OCI-M2 (cell line): ENCODE data around the gene PLCL1.

Source experiments
- DNase-seq: peaks from one replicate; lab custom pipeline; 2025; ENCODE audit not compliant: unreplicated experiment; lab: John Stamatoyannopoulos, UW

Gene PLCL1

DNA sequence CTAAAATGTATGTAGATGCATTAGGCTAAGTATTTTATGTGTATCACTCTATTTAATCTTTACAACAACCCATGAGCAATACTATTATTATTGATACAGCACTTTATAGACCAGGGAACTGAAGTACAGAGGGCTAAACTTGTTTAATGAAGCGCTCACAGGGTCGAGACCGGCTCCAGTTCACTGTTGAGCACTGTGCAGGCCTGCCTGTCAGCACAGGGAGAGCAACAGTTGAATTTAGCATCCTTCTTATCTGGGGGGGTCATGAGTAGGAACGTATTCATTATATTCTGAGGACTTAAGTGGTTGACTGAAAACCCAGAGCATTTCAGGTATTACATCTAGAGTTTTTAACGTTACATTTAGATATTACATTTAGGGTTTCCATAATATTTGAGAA, 120.1 kb downstream of the PLCL1 start:
- no peak for DNase-seq

DNA sequence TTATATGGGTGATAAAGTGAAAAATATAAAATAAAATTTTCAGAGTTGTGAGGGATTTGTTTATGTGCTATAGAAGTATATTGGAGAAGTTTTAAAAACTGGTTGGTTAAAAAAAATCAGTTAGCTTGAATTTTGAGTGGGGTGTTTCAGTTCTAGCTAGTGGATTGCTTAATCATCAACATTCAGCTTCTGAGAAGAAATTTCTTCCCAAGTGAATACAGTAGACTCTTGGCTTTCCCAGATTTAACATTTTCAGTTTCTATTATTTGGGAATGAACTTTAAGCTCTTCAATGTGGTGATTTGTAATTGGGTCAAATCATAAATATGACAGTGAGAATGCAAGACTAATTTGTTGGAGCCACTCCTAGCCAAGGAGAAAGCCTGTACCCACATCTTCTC, 120.8 kb downstream of the PLCL1 start:
- no peak for DNase-seq

DNA sequence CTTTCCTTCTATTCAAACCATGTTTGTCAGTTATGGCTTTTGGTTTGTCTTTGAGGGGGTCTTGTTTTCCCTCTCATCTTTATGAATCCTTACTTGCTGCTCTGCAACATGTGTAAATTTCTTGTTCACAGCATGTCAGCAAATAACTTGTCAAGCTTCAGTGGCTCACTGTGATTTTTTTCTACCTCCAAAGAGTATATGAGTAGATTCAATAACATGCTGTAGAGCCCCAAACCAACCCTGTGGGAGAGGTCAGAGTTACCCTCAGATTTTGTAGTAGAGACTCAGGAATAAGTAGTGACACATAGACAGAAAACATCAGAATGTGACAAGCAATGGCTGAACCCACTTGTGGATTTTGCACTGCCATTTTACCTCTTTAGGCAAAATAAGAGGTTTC, 121.6 kb downstream of the PLCL1 start:
- DNase-seq = no peak

GRCh38 chr2:197926673-197927072, 122.3 kb downstream of the PLCL1 start:
- no peak for DNase-seq

- DNase-seq = no peak
These were observed 123.6 kb downstream of the PLCL1 start for GRCh38 chr2:197927994-197928393.

DNA sequence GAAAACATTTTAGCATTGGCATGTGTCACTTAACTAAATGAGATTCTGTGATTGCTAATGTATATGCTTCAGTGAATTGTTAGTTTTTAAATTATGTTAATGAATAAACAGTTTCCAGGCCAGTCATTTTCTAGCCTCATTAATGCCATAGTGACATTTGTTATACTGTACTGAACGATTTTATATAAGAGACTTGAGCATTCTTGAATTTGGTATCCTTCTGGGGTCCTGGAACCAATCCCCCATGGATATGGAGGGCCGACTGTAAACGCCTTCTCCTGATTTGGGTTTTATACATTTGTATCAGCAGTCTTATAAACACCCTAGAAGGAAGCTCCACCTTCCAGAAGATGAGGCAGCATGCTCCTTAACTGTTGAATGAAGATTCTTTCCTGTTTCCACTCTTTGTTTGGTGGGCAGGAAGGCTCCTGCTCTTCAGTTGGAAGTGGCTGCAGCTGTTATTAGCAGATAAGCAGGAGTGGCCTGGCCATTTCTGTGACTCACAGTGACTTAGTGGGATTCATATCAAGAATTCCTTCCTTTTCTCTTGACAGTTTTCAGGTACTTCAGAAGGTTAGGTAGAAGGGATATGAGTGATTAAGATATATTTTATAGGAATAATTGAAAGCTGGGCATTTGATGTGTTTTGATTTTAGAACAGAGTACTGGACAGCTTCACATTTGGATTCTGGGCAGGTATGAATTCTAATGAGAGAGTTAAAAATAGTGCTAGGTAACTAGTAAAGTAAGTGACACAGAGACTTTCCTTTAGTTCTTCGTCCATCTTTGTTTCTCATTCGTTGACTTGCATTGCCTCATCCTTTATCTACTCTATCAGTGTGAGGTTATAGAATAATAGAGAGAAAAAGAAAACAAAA, 124.9 kb downstream of the PLCL1 start:
- peak; percentile 59 for DNase-seq

- no peak for DNase-seq
These were observed 125.5 kb downstream of the PLCL1 start for GRCh38 chr2:197929886-197930227.

DNA sequence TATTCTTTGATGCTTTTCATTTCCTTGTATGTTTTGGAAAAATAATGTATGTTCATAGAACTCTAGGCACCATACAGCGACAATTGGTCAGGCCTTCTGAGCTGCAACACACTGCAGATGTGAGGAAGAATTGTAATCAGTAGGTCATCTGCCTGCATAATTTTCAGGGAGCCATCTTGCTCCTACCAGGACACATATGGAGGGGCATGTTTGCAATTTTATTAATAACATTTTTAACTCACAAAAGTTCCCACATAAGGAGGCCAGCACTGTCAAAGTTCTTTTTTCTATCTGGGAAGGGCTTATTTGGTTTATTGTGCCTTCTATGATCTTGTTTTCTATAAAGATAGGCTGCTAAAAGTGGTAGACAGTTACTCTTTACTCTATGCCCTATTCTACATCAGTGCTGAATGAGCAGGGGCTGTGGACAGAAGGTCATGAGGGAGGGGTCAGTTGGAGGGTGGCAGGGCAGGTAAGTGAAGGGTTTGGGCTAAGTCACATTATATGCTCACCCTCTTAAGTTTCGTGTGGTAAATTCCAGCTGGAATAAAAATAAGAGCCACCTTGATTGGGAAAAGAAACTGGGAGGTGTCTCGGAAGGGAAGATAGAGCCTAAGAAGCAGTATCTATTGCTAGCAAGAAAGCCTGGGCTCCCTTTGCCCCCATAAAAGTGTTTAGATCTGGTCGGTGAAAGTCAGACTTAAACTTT, 126.3 kb downstream of the PLCL1 start:
- DNase-seq = no peak

- DNase-seq = no peak
These were observed 127.4 kb downstream of the PLCL1 start for GRCh38 chr2:197931661-197932312.

- DNase-seq = no peak
These were observed 128.0 kb downstream of the PLCL1 start for GRCh38 chr2:197932374-197932773.

DNA sequence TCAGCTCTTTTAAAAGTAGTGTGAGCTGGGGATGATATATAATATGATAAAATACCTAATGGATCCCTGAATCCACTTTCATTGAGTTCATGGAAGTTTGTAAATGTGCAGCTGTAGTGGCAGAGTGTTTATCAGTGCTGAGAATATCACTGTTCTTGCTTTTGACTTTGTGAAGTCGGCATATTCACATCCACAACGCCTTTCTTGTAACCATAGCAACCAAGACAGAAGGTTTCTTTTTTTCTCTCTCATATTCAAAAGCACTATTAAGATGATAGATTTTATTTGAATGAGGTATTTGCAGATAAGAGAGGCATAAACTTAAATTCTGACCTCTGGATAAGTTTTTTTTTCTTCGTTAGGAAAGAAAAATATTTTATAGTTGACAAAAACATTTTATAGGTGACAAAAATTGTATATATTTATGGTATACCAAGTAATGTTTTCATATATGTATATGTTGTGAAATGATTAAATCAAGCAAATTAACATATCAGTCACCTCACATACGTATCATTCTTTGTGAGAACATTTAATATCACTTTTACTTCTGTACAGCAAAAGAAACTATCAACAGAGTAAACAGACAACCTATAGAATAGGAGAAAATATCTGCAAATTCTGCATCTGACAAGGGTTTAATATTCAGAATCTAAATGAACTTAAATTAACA, 130.0 kb downstream of the PLCL1 start:
- no peak for DNase-seq

GRCh38 chr2:197934934-197935289, 130.5 kb downstream of the PLCL1 start:
- DNase-seq = no peak

- DNase-seq = no peak
These were observed 133.4 kb downstream of the PLCL1 start for GRCh38 chr2:197937814-197938213.

DNA sequence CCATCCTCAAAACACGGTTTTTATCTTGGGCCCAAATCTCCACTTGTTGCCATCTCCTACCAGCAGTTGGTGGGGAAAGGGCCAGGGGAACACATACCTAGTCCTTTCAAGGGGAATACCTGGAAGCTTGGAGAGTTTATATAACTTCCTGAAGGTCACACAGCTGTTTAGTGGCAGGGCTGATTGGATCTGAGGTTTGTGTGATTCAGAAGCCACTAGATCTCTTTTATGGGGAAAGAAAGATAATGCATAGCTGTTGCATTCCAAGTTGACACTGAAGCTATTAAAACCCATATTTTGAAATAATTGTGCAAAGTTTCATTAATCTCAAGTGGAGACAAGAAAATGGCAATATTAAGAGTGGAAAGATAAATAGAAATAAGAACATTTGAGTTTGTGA, 134.2 kb downstream of the PLCL1 start:
- DNase-seq = no peak

GRCh38 chr2:197939787-197940186, 135.4 kb downstream of the PLCL1 start:
- no peak for DNase-seq

GRCh38 chr2:197940382-197940781, 136.0 kb downstream of the PLCL1 start:
- DNase-seq = no peak

GRCh38 chr2:197941715-197942114, 137.3 kb downstream of the PLCL1 start:
- no peak for DNase-seq

DNA sequence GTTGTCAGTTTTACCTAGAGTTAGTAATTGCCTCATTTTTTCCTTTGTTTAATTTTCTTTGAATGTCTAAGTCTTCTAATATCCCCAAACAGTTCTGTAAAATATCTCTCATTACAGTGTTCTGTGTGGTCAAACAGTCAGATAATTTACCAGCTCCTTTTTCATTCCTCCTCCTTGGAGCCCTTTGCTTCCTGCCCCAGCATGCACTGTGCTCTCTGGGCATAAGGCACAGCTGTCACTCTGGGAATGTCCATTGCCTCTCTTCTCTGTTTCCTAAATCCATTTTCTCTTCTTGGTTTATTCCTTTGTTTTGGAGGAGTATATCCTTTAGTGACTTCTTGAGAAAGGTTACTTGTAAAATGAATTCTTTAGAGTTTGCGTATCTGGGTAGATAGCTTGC, 139.3 kb downstream of the PLCL1 start:
- no peak for DNase-seq

GRCh38 chr2:197944416-197945096, 140.2 kb downstream of the PLCL1 start:
- DNase-seq = no peak

GRCh38 chr2:197946562-197946961, 142.2 kb downstream of the PLCL1 start:
- DNase-seq = no peak

DNA sequence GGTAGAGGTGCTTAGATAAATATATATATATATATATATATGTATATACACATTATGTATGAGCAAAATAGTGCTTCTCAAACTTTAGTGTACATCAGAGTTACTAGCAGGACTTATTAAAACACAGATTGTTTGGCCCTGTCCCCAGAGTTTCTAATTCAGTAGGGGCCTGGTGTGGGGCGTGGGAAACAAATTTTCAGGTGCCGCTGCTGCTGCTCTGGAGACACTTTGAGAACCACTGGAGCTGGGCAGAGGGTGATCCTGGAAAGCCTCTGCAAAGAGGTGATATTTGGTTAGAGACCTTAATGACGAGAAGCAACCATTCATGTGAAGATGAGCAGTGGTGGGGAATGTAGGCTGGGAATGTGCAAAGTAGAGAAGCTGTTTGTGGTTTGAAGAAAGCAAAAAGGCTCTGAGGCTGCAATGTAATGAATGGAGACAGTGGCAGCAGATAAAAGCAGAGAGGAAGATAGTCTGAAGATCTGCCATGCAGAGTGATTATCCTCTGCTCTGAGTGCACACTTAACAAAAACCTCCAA, 142.9 kb downstream of the PLCL1 start:
- no peak for DNase-seq
